NCI-H2029 (cell line): ENCODE data around the gene DNALI1.
A peak's percentile ranks its signal among the peaks of the same experiment; 100 is the strongest.

Experiments used
- DNase-seq: peaks from one replicate; lab custom pipeline; 2025; lab: John Stamatoyannopoulos, UW

DNALI1 gene

DNA sequence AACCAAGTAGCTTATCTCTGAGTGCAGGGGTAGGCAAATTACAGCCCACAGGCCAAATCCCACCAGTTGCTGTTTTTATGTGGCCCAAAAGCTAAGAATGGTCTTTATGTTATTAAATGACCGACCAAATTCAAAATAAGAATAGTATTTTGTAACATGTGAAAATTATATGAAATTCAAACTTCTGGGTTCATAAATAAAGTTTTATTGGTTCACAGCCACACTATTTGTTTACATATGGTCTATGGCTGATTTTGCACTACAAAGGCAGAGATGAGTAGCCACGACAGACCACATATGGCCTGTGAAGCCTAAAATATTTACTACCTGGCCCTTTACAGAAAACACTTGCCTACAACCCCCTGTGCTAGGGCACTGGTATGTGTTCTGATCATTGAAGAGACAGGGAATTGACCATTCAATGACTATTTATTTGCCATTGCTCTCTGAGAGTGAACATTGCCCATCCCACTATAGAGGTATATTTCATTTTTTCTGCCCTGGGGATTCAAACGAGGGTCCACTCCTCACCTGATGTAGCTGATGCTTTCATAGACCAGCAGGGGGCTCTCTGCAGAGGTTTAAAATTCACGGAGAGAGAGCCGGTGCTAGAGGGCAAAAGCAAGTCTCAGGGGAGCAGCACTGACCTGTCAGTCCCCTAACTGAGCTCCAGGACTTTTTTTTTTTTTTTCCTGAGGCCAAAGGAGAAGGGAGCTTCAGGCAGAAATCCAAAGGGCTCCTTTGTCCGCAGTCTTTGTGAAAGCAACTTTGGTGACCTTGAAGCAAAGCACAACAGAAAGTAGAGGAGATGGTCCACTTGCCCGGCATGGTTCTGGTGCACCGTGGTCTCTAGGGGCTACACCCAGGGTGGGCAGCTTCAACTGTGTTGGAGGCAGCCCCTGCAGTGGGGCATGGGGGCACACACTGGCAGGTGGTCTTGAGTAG, 46.3 kb downstream of the DNALI1 start:
- DNase-seq, result peak; percentile 63

DNA sequence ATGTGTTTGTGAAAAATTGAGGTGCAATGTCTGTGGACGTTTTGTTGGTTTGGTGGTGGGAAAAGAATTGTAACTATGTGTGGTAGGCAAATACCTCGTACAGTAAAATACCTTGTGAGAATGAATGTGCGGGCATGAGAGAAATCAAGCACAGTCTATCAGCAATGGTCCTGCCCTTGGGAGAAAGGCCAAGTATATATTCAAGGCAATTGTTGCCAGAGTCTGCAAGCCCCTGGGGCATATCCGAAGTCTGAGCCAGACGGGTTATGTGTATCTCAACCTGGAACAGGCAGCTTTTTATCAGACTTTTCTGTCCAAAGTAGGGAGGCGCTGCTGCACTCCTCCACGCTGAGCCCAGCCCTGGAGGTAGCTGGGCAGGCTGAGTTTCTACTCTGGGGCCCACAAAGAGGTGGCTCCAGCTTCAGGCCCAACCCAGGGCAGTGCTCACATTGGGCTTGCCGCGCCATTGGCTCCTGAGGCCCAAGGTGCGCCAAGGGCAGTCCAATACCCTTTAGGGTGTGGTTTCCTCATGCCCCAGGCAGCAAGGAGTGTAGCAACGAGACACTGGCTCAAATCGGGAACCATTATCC, 48.4 kb downstream of the DNALI1 start:
- DNase-seq, result no peak

DNA sequence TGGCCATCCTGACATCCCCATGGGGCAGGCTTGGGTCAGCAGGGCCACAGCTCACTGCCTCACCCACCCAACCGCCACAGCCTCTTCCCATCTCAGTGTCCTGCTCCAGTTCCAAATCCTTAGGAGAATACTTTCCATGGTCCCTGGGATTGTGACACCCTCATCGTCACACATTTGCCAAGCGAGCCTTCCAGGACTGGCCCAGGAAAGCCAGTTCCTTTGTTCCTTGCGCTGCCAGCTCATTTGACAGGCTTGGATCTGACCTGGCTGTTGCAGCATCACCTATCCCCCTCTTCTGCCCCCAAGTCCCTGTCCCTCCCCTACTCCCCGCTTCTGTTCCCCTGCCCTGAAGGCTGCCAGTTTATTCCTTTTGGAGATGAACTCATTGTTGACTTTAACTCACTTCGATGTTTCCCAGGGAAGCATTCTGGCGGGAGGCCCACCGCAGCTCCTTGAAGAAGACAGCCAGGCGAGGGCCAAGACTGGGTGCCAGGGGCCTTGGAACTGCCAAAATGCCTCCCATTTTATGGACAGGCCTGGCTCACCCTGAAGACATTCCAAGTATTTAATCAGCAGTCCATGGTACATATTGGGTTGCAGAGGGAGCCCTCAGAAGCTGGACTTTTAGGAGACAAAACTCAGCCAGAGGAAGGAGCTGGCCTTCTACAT, 49.2 kb downstream of the DNALI1 start:
- DNase-seq, result no peak

DNA sequence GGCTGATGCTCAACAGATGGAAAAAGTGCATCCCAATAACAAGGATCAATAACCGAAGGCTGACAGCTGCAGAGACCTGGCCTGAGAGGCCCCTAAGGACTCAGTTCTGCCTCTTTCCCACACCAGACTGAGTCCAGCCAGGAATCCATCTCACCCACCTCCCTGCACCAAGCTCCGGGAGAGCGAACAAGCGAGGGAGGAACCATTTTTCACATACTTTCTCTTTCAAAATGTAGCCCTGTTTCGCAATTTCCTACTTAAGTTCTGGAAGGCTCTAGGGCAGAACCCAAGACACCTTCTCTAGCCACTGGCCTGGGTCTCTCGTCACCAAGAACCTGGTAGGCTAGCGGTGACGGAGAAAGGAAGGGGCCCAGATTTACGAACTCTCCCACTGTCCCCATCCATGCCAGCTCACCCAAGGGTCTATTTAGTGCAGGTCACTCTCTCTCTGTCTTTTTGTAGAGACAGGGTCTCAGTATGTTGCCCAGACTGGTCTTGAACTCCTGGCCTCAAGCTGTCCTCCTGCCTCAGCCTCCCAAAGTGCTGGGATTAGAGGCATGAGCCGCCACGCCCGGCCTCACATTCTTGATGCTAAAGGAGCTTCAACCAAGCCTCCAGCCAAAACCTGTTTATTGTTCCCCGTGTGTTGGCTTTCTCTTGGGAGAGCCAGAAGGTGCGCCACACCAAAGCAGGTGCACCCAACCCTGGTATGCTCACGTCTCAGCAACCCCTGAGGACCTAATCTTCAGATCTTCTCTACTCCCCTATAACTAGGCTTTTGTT, 49.9 kb downstream of the DNALI1 start:
- DNase-seq, result no peak

DNA sequence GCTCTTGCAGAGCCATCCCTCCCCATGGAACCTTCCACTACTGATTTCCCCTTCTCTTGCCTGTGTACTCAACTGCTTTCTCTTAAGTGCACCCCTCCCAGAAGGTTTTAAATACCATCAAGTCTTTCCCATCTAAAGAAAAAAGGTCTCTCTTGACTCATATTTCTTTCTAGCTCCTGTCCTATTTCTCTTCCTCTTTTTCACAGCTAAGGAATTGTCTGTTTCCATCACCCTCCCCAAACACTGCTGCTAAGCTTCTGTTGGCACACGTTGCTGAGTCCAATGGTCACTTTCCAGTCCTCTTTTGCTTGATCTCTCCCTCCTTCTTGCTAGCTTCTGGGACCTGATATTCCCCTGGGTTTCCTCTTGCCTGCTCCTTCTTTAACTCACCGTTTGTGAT, 52.3 kb downstream of the DNALI1 start:
- DNase-seq, result no peak

GRCh38 chr1:37609994-37610393, 53.3 kb downstream of the DNALI1 start:
- no peak for DNase-seq

GRCh38 chr1:37612186-37612585, 55.4 kb downstream of the DNALI1 start:
- no peak for DNase-seq

- DNase-seq, result no peak
Measured at GRCh38 chr1:37614105-37614504, 57.4 kb downstream of the DNALI1 start.

DNA sequence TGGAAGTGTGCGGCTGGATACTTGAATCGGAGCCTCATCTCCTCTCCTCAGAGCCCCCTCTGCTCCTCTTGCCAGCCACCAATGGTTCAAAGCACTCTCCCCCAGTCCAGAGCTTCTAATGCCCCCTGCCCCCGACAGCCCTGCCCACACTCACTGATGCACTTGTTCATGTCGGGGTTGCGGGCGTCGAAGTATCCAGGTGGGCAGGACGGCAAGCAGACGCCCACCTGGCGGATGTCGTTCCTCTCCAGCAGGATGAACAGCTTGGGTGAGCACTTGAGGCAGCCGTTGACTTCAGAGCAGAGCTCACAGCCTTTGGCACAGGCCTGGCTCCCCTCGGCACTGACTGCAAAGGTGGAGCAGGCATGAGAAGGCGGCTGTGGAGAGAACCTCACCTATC, 59.6 kb downstream of the DNALI1 start:
- DNase-seq, result no peak
